Measurements from ENCODE around the gene STAT1.

STAT1 gene

DNA sequence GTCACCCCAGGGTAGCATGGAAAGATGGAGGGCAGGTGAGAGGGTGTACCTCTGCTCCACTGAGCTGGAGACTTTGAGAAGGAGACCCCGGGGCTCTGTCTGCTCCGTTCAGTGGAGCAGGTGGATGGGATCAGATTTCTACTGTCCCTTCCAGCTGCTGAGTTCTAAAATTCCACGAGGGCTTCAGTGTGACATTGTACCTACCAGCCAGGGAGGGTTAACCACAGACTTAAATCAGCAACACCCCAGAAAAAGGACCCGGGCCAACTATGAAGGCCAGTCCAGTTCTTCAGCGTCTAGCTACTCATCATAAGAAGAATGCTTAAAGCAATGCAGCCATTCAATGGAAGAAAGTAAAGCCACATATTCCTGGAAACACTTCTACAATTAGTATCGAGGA lies 23.8 kb downstream of the STAT1 start:
- peaks cover 13% of the 10 kb centered on the region for H3K36me3 ChIP-seq (ENCODE audit: insufficient read depth, low read length)
- no peaks in the 10 kb centered on the region for H3K4me1 ChIP-seq (ENCODE audit: insufficient read depth, low read length)
- no peaks in the 10 kb centered on the region for H3K9me3 ChIP-seq (ENCODE audit: control insufficient read depth, insufficient read depth, low read length)
- no peak overlapping the region for H3K9ac ChIP-seq (ENCODE audit: low read depth, low read length)

DNA sequence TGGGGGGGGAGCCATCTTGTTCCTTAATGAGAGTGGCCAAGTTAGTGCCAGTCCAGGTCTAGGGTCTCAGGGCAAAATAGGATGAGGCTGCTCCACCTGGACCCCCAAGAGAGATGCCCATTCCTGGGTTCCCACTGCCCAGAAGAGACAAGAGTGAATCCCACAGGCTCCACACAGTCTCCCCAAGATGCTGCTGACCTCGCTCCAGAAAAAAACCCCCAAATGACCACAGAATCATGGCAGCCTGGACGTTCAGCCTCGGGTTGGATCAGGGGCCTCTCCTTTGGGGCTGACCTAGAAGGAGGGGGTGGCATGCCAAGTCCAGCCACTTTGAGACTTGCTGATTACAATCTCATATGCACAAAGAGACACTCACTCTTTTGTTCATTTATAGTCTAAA lies 25.1 kb downstream of the STAT1 start:
- Histone ChIP-seq H3K9me3 (ENCODE audit: control insufficient read depth, insufficient read depth, low read length) (no peaks in the 10 kb centered on the region), H3K9ac (ENCODE audit: low read depth, low read length) (no peak overlapping the region), H3K36me3 (ENCODE audit: insufficient read depth, low read length) (peaks cover 19% of the 10 kb centered on the region), H3K4me1 (ENCODE audit: insufficient read depth, low read length) (no peaks in the 10 kb centered on the region)

DNA sequence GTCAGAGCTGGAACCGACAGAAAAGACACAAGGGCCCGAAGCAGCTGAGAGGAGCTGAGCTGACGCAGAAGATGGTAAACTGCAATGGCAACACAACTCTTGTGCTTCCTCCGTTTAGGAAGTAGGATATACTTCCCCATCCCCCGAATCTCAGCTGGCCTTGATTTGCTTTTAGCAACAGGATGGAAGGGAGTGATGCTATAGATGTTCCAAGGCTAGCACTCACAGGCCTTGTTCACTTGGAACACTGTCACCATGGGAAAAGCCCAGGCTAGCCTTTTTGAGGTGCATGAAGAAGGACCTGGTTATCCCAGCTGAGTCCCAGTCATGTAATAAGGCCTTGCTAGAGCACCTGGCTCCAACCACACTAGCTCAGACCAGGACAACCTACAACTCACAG lies 26.0 kb downstream of the STAT1 start:
- Histone ChIP-seq H3K36me3 (ENCODE audit: insufficient read depth, low read length) (peaks cover 24% of the 10 kb centered on the region), H3K4me1 (ENCODE audit: insufficient read depth, low read length) (no peaks in the 10 kb centered on the region), H3K9me3 (ENCODE audit: control insufficient read depth, insufficient read depth, low read length) (no peaks in the 10 kb centered on the region), H3K9ac (ENCODE audit: low read depth, low read length) (no peak overlapping the region)

DNA sequence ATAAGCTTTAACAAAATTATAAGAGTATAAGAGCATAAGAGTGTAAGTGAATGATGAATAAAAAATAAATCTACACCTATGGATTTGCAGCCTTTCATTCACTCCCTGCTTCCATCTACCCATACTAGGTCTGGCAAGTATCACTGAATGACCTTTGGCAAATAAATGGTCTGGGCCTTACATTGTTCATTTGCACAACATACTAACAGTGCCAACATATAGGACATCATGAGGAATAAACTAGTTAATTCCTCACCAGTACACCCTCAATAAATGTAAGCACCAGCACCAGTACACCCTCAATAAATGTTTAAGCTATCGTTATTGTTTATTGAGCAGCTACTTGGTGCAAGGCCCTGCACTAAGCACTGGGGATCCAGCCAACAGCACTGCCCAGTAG lies 26.9 kb downstream of the STAT1 start:
- Histone ChIP-seq H3K4me1 (ENCODE audit: insufficient read depth, low read length) (no peaks in the 10 kb centered on the region), H3K36me3 (ENCODE audit: insufficient read depth, low read length) (peaks cover 31% of the 10 kb centered on the region), H3K9ac (ENCODE audit: low read depth, low read length) (no peak overlapping the region), H3K9me3 (ENCODE audit: control insufficient read depth, insufficient read depth, low read length) (no peaks in the 10 kb centered on the region)

DNA sequence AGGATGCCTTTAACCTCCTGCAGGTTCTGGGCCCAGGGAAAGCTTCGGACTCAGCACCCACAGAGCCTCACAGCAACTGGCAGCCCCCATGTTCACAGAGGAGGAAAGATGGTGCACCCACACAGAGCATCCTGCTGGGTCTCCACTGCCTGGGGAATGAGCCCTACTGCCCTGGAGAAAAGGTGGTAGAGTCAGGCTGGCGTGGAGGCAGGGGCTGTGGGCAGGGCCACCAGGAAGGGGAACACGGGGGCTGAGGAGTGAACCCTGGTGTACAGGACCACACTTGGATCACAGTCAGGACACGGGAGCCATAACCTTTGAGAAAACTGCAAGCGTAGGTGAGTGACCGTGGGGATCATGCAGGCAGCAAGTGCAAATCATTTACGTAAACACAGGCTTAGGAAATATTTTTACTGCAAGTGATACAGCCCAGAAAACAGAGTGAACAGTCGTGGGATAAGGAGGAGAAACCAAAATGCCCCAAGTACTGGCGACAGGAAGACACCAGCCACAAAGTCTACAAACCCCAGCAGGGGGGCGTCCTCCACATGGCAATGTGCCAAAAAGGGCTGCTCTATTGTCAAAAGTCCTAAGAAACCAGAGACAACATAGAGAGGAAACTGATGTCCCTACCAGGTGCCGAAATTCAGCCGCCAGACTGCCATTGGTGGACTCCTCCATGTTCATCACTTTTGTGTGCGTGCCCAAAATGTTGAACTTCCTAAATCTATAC lies 27.6 kb downstream of the STAT1 start:
- H3K9me3 ChIP-seq (ENCODE audit: control insufficient read depth, insufficient read depth, low read length): no peaks in the 10 kb centered on the region
- H3K4me1 ChIP-seq (ENCODE audit: insufficient read depth, low read length): no peaks in the 10 kb centered on the region
- no peak overlapping the region for H3K9ac ChIP-seq (ENCODE audit: low read depth, low read length)
- peaks cover 31% of the 10 kb centered on the region for H3K36me3 ChIP-seq (ENCODE audit: insufficient read depth, low read length)

DNA sequence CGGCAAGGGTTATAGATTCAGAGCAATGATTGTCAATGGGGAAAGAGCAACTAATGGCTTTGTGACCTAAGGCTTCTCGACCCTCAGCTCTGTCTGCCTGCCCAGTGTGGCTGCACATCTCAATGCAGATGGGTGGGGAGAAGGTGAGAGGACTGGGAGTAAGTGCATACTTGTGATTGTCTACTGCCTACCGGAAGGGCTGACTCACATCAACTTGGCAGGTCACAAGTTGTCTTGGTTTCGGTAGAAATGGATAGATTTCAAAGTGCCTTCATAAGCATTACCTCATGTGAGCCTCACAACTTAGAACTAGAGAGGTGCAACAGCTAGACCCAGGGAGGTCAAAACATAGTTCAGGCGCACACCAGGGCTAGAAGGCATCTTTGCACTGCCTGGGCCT lies 29.4 kb downstream of the STAT1 start:
- Histone ChIP-seq H3K9ac (ENCODE audit: low read depth, low read length) (no peak overlapping the region), H3K4me1 (ENCODE audit: insufficient read depth, low read length) (no peaks in the 10 kb centered on the region), H3K36me3 (ENCODE audit: insufficient read depth, low read length) (peaks cover 27% of the 10 kb centered on the region), H3K9me3 (ENCODE audit: control insufficient read depth, insufficient read depth, low read length) (no peaks in the 10 kb centered on the region)

DNA sequence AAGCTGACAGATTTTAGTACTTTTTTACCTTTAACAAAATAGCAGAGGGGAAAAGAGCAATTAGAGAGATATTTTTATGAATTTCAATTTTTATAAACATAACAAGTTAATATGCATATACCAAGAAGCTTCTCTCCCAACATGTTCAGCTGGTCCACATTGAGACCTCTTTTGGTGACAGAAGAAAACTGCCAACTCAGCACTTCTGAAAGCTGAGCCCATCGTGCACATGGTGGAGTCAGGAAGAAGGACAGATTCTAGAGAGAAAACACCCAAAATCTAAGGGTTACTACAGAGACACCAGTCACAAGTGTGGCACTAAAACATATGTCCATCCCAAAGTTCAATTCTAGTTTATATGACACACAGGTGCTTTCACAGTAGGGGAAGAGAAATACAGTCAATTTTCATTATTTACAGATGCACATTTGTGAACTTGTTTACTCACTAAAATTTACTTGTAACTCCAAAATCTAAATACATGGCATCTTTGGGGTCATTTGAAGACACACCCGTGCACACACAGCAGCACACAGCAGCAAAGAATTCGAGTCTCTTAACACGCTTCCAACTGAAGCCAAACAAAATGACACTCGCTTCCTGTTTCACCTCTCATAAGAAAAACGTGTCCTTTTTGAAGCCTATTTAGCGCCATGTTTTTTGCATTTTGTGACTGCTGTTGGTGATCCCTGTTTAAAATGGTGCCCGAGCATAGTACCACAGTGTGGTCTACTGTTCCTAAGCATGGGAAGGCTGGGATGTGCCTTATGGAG lies 31.5 kb downstream of the STAT1 start:
- Histone ChIP-seq H3K9ac (ENCODE audit: low read depth, low read length) (no peak overlapping the region), H3K9me3 (ENCODE audit: control insufficient read depth, insufficient read depth, low read length) (no peaks in the 10 kb centered on the region), H3K4me1 (ENCODE audit: insufficient read depth, low read length) (no peaks in the 10 kb centered on the region), H3K36me3 (ENCODE audit: insufficient read depth, low read length) (peaks cover 33% of the 10 kb centered on the region)

DNA sequence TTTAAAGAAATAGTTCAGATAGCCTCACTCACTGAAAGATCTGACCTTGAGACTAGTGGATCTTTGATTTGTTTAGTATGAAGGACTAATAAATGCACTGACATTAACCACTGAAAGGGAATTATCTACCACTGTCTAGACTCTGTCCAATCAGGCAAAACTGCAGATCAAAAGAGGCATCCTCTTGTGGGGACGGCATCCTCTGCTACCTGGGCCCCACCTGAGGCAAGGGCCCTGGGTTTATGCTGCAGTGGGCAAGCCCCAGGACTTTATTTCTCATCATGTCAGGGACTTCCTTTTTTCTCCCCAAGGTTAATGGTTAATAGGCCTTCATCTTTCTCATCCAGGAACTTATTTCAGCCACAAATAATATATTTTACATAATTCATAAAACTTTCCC lies 32.2 kb downstream of the STAT1 start:
- H3K9me3 ChIP-seq (ENCODE audit: control insufficient read depth, insufficient read depth, low read length): no peaks in the 10 kb centered on the region
- H3K36me3 ChIP-seq (ENCODE audit: insufficient read depth, low read length): peaks cover 33% of the 10 kb centered on the region
- no peaks in the 10 kb centered on the region for H3K4me1 ChIP-seq (ENCODE audit: insufficient read depth, low read length)
- H3K9ac ChIP-seq (ENCODE audit: low read depth, low read length): no peak overlapping the region

DNA sequence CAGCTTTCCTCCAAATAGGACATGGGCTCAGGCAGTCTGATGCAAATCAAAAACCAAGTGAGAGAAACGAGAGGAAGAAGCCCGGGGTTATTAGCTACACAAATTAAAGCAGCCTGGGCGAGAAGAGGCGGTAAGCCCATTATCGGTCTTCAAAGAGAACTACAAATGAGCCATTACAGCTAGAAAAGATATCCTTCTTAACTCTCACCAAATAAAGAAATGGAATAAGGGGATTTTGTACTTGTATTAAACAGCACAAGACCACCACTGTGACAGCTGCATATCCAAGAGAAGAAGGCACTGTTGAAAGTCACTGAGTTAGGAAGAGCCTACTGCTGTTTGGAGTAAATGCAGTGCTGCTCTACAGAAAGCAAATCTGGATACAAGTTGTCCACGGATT lies 32.6 kb downstream of the STAT1 start:
- no peaks in the 10 kb centered on the region for H3K9me3 ChIP-seq (ENCODE audit: control insufficient read depth, insufficient read depth, low read length)
- no peak overlapping the region for H3K9ac ChIP-seq (ENCODE audit: low read depth, low read length)
- no peaks in the 10 kb centered on the region for H3K4me1 ChIP-seq (ENCODE audit: insufficient read depth, low read length)
- peaks cover 33% of the 10 kb centered on the region for H3K36me3 ChIP-seq (ENCODE audit: insufficient read depth, low read length)

DNA sequence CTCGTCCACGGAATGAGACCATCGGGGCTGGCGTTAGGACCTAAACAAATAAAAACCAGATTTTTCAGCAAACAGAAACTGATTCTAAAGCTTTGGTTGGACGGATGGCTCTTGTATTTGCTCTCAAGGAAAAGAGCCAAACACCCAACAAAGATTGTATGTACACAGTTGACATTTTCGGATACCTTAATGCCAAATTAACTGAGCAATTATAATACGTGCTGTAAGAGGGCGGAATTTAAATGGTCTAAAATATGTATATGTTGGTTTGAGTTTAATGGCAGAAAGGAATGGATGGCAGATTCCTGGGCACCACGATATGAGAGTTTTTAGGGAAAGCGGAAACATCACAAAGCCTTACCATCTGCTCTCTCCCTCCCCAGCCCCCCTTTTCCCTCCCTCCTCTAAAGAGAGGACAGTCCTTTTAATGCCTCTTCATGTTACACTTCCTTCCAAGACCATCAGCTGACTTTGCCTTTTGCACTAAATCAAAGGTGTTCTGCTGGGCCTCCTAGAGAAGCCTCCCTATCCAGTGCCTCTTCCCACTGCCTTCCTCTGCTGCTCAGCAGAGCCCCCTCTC lies 33.3 kb downstream of the STAT1 start:
- H3K4me1 ChIP-seq (ENCODE audit: insufficient read depth, low read length): no peaks in the 10 kb centered on the region
- H3K9ac ChIP-seq (ENCODE audit: low read depth, low read length): no peak overlapping the region
- H3K36me3 ChIP-seq (ENCODE audit: insufficient read depth, low read length): peaks cover 39% of the 10 kb centered on the region
- H3K9me3 ChIP-seq (ENCODE audit: control insufficient read depth, insufficient read depth, low read length): no peaks in the 10 kb centered on the region

DNA sequence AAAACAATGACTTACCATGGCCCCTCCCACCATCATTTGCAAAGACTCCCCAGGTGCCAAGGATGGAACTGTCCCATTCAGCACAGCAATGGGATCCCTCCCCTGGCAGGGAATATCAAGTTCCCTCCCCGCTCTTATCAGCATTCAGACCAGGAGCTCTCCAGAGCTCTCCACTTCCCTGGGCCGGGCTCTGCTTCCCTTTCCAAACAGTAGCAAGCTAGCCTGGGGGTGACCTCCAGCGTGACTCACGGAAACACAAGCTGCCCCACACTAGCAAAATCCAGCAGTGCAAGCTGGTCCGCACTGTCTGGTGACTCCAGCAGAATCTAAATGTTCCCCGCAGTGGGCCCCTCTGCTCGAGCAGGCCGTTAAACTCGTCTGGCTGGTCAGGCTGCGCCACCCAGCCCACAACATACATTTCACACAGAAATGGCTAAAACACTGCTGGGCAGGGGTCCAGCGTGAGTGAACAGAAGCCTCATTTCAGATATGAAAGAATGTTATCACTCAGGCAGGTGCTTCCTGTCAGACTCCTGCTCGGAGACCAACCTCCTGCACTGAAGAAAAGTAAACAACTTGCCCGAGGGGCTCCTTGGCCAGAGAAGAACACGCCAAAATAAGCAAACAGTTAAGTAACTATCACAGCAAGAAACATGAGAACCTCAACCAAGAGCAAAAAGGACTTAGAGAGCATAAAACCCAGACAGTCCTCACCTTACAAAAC lies 33.9 kb downstream of the STAT1 start:
- Histone ChIP-seq H3K9ac (ENCODE audit: low read depth, low read length) (no peak overlapping the region), H3K36me3 (ENCODE audit: insufficient read depth, low read length) (peaks cover 41% of the 10 kb centered on the region), H3K9me3 (ENCODE audit: control insufficient read depth, insufficient read depth, low read length) (no peaks in the 10 kb centered on the region), H3K4me1 (ENCODE audit: insufficient read depth, low read length) (no peaks in the 10 kb centered on the region)

DNA sequence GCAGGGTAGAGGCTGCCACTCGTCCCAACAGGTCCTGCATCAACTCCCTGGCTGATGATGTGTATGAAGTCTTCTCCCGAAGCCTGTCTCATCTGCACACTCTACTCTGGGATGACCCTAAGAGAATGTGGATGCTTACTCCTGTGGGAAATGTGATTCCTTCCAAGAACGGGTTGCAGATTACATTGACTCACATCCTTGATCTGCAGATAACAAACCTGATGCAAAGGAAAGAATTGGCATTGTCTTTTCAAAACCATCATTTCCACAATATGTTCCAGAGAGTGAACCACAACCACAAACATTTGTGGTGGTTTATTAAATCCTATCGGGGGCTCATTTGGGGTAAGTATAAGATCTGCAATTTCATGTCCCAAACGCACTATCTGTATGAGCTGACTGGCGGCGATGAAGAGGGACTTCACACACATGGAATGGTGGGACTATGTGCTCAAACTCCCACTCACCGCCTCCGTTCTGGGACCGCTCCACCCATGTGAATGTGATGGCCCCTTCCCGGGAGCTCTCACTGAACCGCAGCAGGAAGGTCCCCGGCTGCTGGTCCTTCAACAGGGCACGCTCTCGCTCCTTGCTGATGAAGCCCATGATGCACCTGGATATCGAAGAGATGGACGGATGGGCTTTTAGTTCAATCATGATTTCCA lies 35.5 kb downstream of the STAT1 start:
- Histone ChIP-seq H3K36me3 (ENCODE audit: insufficient read depth, low read length) (peaks cover 36% of the 10 kb centered on the region), H3K4me1 (ENCODE audit: insufficient read depth, low read length) (no peaks in the 10 kb centered on the region), H3K9me3 (ENCODE audit: control insufficient read depth, insufficient read depth, low read length) (no peaks in the 10 kb centered on the region), H3K9ac (ENCODE audit: low read depth, low read length) (no peak overlapping the region)

DNA sequence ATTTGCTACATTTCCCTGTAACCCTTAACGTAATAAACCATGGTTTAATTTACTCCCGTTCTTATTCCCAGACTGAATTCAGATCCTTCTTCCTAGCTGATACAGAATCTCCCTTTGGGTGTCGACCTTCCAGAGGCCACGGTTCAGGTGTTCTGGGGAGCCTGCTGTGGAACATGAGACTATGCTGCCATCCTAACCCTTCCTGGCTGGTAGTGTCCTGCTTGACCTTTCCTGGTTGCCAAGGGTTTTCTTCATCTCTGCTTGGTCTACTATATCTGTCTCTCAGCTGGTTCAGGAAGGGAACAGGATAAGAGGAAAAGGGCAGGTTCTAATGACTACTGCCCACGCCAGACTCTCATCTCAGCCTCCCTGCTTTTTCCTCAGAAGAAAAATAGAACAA lies 36.5 kb downstream of the STAT1 start:
- Histone ChIP-seq H3K9me3 (ENCODE audit: control insufficient read depth, insufficient read depth, low read length) (no peaks in the 10 kb centered on the region; the same call in 1 of the 2 replicates), H3K36me3 (ENCODE audit: insufficient read depth, low read length) (peaks cover 35% of the 10 kb centered on the region), H3K9ac (ENCODE audit: low read depth, low read length) (no peak overlapping the region), H3K4me1 (ENCODE audit: insufficient read depth, low read length) (no peaks in the 10 kb centered on the region)

DNA sequence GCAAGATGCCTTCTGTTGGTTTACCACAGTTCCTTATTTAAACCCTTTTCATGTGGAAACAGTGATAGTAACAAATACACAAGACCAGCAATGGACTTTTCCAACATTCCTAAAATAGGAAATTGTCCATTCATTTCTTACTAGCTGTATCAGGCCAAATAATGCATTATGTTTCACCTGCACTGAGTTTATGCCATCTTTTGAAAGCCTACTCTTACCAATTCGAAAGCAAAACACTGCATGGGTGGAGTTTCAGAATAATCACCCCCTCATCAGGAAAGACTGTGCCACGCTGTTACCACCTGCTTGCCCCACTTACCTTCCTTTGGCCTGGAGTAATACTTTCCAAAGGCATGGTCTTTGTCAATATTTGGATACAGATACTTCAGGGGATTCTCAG lies 37.5 kb downstream of the STAT1 start:
- Histone ChIP-seq H3K4me1 (ENCODE audit: insufficient read depth, low read length) (no peaks in the 10 kb centered on the region), H3K36me3 (ENCODE audit: insufficient read depth, low read length) (peaks cover 36% of the 10 kb centered on the region), H3K9ac (ENCODE audit: low read depth, low read length) (no peak overlapping the region), H3K9me3 (ENCODE audit: control insufficient read depth, insufficient read depth, low read length) (no peaks in the 10 kb centered on the region; the same call in 1 of the 2 replicates)
